Measurements from ENCODE around the gene FGF23.

- no peak for TF ChIP-seq CTCF (IDR thresholded peaks at IDR 0.05)
- TF ChIP-seq POLR2A (IDR thresholded peaks at IDR 0.05): no peak
These were observed 52.2 kb downstream of the FGF23 start for GRCh38 chr12:4327293-4327692.
